B cell (primary cell): Measurements from ENCODE around the gene PATZ1. TPM values are rescaled to one million over a fixed set of nuclear protein-coding genes. Genes with fewer than 3 reads are reported as not detected.

ENCODE experiments used
- ATAC-seq: fragments of 200-7000 bp; cut with Tn5 transposase; one replicate; pipeline ENCODE4 v1.10.0; 2021; ENCODE audit warnings: low read depth, mild to moderate bottlenecking, moderate number of reproducible peaks, moderate library complexity
- CTCF ChIA-PET: fragments of 350-600 bp; sonication (Branson Sonifier 250); formaldehyde crosslinking; loops from one replicate; lab custom pipeline; 2021; ENCODE audit warnings: antibody characterized with exemption, inconsistent platforms; lab: Charles Lee
- POLR2A ChIA-PET: fragments of 350-600 bp; sonication (Branson Sonifier 250); formaldehyde crosslinking; loops from one replicate; lab custom pipeline; 2021; ENCODE audit warnings: antibody characterized with exemption; lab: Charles Lee
- DNase-seq: peaks from one replicate; pipeline ENCODE4 v3.0.0; 2013
- H2AFZ ChIP-seq: 2 replicates; pipeline ENCODE4 v1.6.1; 2012; ENCODE audit warnings: mild to moderate bottlenecking, low read depth, low read length; ENCODE audit not compliant: insufficient read depth, poor library complexity, severe bottlenecking
- H3K27ac ChIP-seq, 2 donors: 1 replicate in 1 of 2; 2 replicates in 1 of 2; pipeline ENCODE4 v1.5.1; 2012 to 2013; ENCODE audit warnings: low read length in 2 of 2, mild to moderate bottlenecking in 2 of 2, moderate library complexity in 1 of 2
- H3K27me3 ChIP-seq, 4 experiments: fragments of 200-600 bp in 1 of 4; sonication (generic) in 1 of 4; replicated peaks in 1 of 4; 1 replicate in 2 of 4; 2 replicates in 2 of 4; pipeline versions ENCODE4 v1.6.1 to v1.7.0; 2013 to 2016; ENCODE audit warnings: low read length in 3 of 4, mild to moderate bottlenecking in 2 of 4, mixed read lengths in 1 of 4, moderate library complexity in 1 of 4; ENCODE audit not compliant: insufficient read depth in 4 of 4, control insufficient read depth in 3 of 4; ENCODE audit errors: control extremely low read depth in 1 of 4
- H3K36me3 ChIP-seq, 2 experiments: replicated peaks in 1 of 2; 1 replicate in 1 of 2; 2 replicates in 1 of 2; pipeline versions ENCODE4 v1.6.1 to v1.7.1; 2013; ENCODE audit warnings: low read length in 1 of 2; ENCODE audit not compliant: insufficient read depth in 2 of 2, control insufficient read depth in 1 of 2; ENCODE audit errors: control extremely low read depth in 1 of 2, extremely low read depth in 1 of 2
- H3K4me1 ChIP-seq, 2 donors: fragments of 200-600 bp in 1 of 2; sonication (generic) in 1 of 2; 1 replicate in 1 of 2; 2 replicates in 1 of 2; pipeline versions ENCODE4 v1.5.1 to v1.6.1; 2013 to 2017; ENCODE audit warnings: low read length in 2 of 2; ENCODE audit not compliant: control insufficient read depth in 2 of 2, insufficient read depth in 2 of 2
- H3K4me2 ChIP-seq: replicated peaks from 2 replicates; pipeline ENCODE3; 2012; ENCODE audit warnings: mild to moderate bottlenecking, low read depth, low read length; ENCODE audit not compliant: poor library complexity, severe bottlenecking
- H3K4me3 ChIP-seq, 5 experiments: fragments of 200-600 bp in 1 of 5; sonication (generic) in 1 of 5; 1 replicate in 3 of 5; 2 replicates in 2 of 5; pipeline versions ENCODE4 v1.5.1 to v1.7.0; 2011 to 2016; ENCODE audit warnings: low read length in 4 of 5, mild to moderate bottlenecking in 4 of 5, low read depth in 2 of 5, control low read depth in 1 of 5, moderate library complexity in 1 of 5; ENCODE audit not compliant: insufficient read depth in 1 of 5; ENCODE audit errors: control extremely low read depth in 1 of 5, extremely low read depth in 1 of 5
- H3K79me2 ChIP-seq: fragments of 200-600 bp; sonication (generic); one replicate; pipeline ENCODE4 v1.6.0; 2016; ENCODE audit warnings: low read length; ENCODE audit not compliant: control insufficient read depth, insufficient read depth
- H3K9ac ChIP-seq: fragments of 200-600 bp; sonication (generic); 2 replicates; pipeline ENCODE4 v1.6.1; 2017; ENCODE audit warnings: mild to moderate bottlenecking, low read length, moderate library complexity
- H3K9me3 ChIP-seq, 3 donors: one replicate each; pipeline versions ENCODE4 v1.6.1 to v1.7.1; 2013; ENCODE audit warnings: low read length in 2 of 3; ENCODE audit not compliant: control insufficient read depth in 2 of 3, insufficient read depth in 1 of 3; ENCODE audit errors: control extremely low read depth in 1 of 3
- H4K20me1 ChIP-seq: 2 replicates; pipeline ENCODE4 v1.6.0; 2012; ENCODE audit warnings: mild to moderate bottlenecking, low read length; ENCODE audit not compliant: insufficient read depth, control insufficient read depth, poor library complexity, severe bottlenecking
- H3K27ac Mint-ChIP-seq: one replicate; pipeline ENCODE4 v1.8.0; 2021; ENCODE audit warnings: mixed read lengths
- H3K27me3 Mint-ChIP-seq: one replicate; pipeline ENCODE4 v1.8.0; 2021; ENCODE audit warnings: mixed read lengths
- H3K4me1 Mint-ChIP-seq: one replicate; pipeline ENCODE4 v1.8.0; 2021; ENCODE audit warnings: mixed read lengths
- H3K4me3 Mint-ChIP-seq: one replicate; pipeline ENCODE4 v1.8.0; 2021; ENCODE audit warnings: mixed read lengths
- H3K9me3 Mint-ChIP-seq: one replicate; pipeline ENCODE4 v1.8.0; 2022; ENCODE audit warnings: mixed read lengths; ENCODE audit not compliant: insufficient read depth
- CTCF ChIP-seq: fragments of 200-600 bp; IDR thresholded peaks from one replicate; pipeline ENCODE4 v1.8.0; 2022; ENCODE audit warnings: antibody characterized with exemption, mild to moderate bottlenecking
- EZH2 ChIP-seq: IDR thresholded peaks from 2 replicates; pipeline ENCODE4 v1.6.1; 2012; ENCODE audit warnings: borderline replicate concordance, low read depth, mild to moderate bottlenecking, moderate library complexity, low read length; ENCODE audit not compliant: insufficient read depth, poor library complexity, severe bottlenecking
- WGBS: methylation state at CpG from one replicate; pipeline ENCODE4 v1.1.5; 2013; ENCODE audit warnings: missing lambda C conversion rate; ENCODE audit not compliant: insufficient coverage; 5-methylcytosine and 5-hydroxymethylcytosine counted together
- intact Hi-C: fragments of 100-400 bp; cut with micrococcal nuclease; formaldehyde crosslinking; loops from one replicate; pipeline ENCODE4 v1.10.0; 2022
- polyA plus RNA-seq: library from polyadenylated mRNA; depleted of rRNA; stranded (reverse); fragments of >200 nt; gene quantifications from 2 replicates; pipeline ENCODE4 v1.2.3, GENCODE V29; 2012
- total RNA-seq, 2 donors: library from RNA; stranded (reverse); fragments of 120-200 nt in 1 of 2; gene quantifications; 1 replicate in 1 of 2; 2 replicates in 1 of 2; pipeline versions ENCODE4 v1.2.3 to v1.2.4, GENCODE V29; 2013 to 2022

PATZ1 gene
- total and polyA plus RNA-seq, 2 donors (not counting 1 experiment from before 2014, with no cell fraction given) = 35.1 to 47.4 TPM

GRCh38 chr22:31378123-31378522 lies 32.0 kb upstream of the PATZ1 start:
- no peak for ATAC-seq
- intact Hi-C loops = no loop called here
- Histone ChIP-seq H4K20me1 (no peaks in the 10 kb centered on the region), H3K27me3 (no peaks in the 10 kb centered on the region), H3K27ac (no peak overlapping the region), H3K4me1 (no peaks in the 10 kb centered on the region), H3K36me3 (no peaks in the 10 kb centered on the region), H3K9me3 (no peaks in the 10 kb centered on the region), H3K4me2 (no peak overlapping the region), H2AFZ (no peak overlapping the region), H3K79me2 (no peaks in the 10 kb centered on the region), H3K4me3 (no peak overlapping the region), H3K9ac (no peak overlapping the region)
- no peak for TF ChIP-seq EZH2
- TF ChIP-seq CTCF = no peak
- H3K27me3 Mint-ChIP-seq = peaks cover 6% of the 10 kb centered on the region
- ChIA-PET POLR2A (interaction anchor here (0.6 kb wide), 1 partner anchor 32 kb away, joined by 3 read pairs; the partner anchor contains the start of gene PATZ1), CTCF (no interaction called here)
- no peak overlapping the region for H3K27ac Mint-ChIP-seq
- WGBS = 100% methylated on average over 2 of the region's 3 CpGs
- H3K9me3 Mint-ChIP-seq = no peaks in the 10 kb centered on the region
- DNase-seq = no peak
- no peak overlapping the region for H3K4me3 Mint-ChIP-seq
- no peaks in the 10 kb centered on the region for H3K4me1 Mint-ChIP-seq

GRCh38 chr22:31377612-31378011 lies 31.5 kb upstream of the PATZ1 start:
- Histone ChIP-seq H4K20me1 (no peaks in the 10 kb centered on the region), H3K27ac (no peak overlapping the region), H3K9me3 (no peaks in the 10 kb centered on the region), H2AFZ (no peak overlapping the region), H3K36me3 (no peaks in the 10 kb centered on the region), H3K79me2 (no peaks in the 10 kb centered on the region), H3K4me1 (no peaks in the 10 kb centered on the region), H3K4me3 (no peak overlapping the region), H3K27me3 (no peaks in the 10 kb centered on the region), H3K9ac (no peak overlapping the region), H3K4me2 (no peak overlapping the region)
- Mint-ChIP-seq H3K4me1 (no peaks in the 10 kb centered on the region), H3K4me3 (no peak overlapping the region), H3K9me3 (no peaks in the 10 kb centered on the region), H3K27me3 (peaks cover 6% of the 10 kb centered on the region), H3K27ac (no peak overlapping the region)
- no peak for ATAC-seq
- intact Hi-C loops = no loop called here
- TF ChIP-seq CTCF (no peak), EZH2 (no peak)
- 97% methylated on average over 3 of the region's 3 CpGs for WGBS
- ChIA-PET CTCF (no interaction called here), POLR2A (interaction anchor here (0.6 kb wide), 1 partner anchor 31 kb away, joined by 3 read pairs; the partner anchor contains the start of gene PATZ1)
- DNase-seq = no peak
